Psoas muscle (tissue), 8 donors: ENCODE results near the gene TOLLIP. TPM values are rescaled to one million over a fixed set of nuclear protein-coding genes. Genes with fewer than 3 reads are reported as not detected.
"Not testable (repeated sequence)": the region's sequence is repeated elsewhere in the genome, so short reads cannot be mapped to it uniquely, and the experiment has no call there.

Experiments used
- ATAC-seq, 4 donors: fragments of 200-7000 bp; cut with Tn5 transposase; one replicate each; pipeline ENCODE4 v1.9.1; 2020; ENCODE audit warnings: moderate library complexity in 3 of 4, mild to moderate bottlenecking in 2 of 4
- DNase-seq, 2 donors: peaks; one replicate each; pipeline ENCODE4 v3.0.0-alpha.2; 2020
- H3K27ac ChIP-seq: fragments of 200-600 bp; one replicate; pipeline ENCODE4 v1.8.0; 2022
- H3K27me3 ChIP-seq, 3 donors: fragments of 200-600 bp in 1 of 3; one replicate each; pipeline versions ENCODE4 v1.6.1 to v1.8.0; 2013 to 2022; ENCODE audit warnings: low read length in 2 of 3, mild to moderate bottlenecking in 2 of 3, moderate library complexity in 1 of 3; ENCODE audit not compliant: insufficient read depth in 3 of 3
- H3K36me3 ChIP-seq, 2 donors: fragments of 200-600 bp in 1 of 2; one replicate each; pipeline versions ENCODE4 v1.6.1 to v1.8.0; 2013 to 2022; ENCODE audit warnings: low read depth in 1 of 2, mild to moderate bottlenecking in 1 of 2, moderate library complexity in 1 of 2; ENCODE audit not compliant: insufficient read depth in 1 of 2
- H3K4me1 ChIP-seq: fragments of 200-600 bp; one replicate; pipeline ENCODE4 v1.8.0; 2022
- H3K4me3 ChIP-seq: fragments of 200-600 bp; one replicate; pipeline ENCODE4 v1.8.0; 2022; ENCODE audit warnings: mild to moderate bottlenecking
- H3K9me3 ChIP-seq: fragments of 200-600 bp; one replicate; pipeline ENCODE4 v1.8.0; 2022
- WGBS, 3 donors: extraction: QIAGEN DNeasy Blood & Tissue Kit; methylation state at CpG; one replicate each; pipeline versions ENCODE4 v1.1.6 to v1.1.7; 2013; 5-methylcytosine and 5-hydroxymethylcytosine counted together
- intact Hi-C, 2 donors: fragments of 100-400 bp; cut with DNase I; formaldehyde crosslinking; loops; one replicate each; pipeline versions ENCODE4 v1.11.0 to v1.14.2; 2022
- polyA plus RNA-seq, 3 donors: library from polyadenylated mRNA; stranded (reverse); fragments of 200-250 nt; gene quantifications; one replicate each; pipeline ENCODE4 v1.2.3, GENCODE V29; 2013
- total RNA-seq, 4 donors: library from RNA; stranded (reverse); fragmentation: NEBNext Ultra II Directional in 2 of 4; extraction: Animal tissue kit (Norgen Biotek cat#: 25700) in 2 of 4; gene quantifications; one replicate each; pipeline versions ENCODE4 v1.2.1 to v1.2.4, GENCODE V29; 2021 to 2023
- TF ChIP-seq, protein P1 (sequence below): fragments of 200-600 bp; IDR thresholded peaks from one replicate; pipeline ENCODE4 v1.8.0; 2022; ENCODE audit warnings: antibody characterized with exemption
- donor health status: healthy with polysubstance abuse.
- donor health status: DM: no; HTN: no; CAD: no; lungs with moderate emphysema.
- donor health status: Bipolar disorder and iron deficiency.
- donor health status: healthy.
- donor health status: DM: yes; HTN: yes; CAD: no.
- donor health status: DM: no; HTN: no; CAD: no.
- donor health status: DM: no; HTN: no; CAD: no.
- donor health status: DM: yes; HTN: yes; CAD: no.

The TOLLIP gene
- total and polyA plus RNA-seq, 7 donors = 33.5 to 74.6 (median 56.4) TPM

DNA sequence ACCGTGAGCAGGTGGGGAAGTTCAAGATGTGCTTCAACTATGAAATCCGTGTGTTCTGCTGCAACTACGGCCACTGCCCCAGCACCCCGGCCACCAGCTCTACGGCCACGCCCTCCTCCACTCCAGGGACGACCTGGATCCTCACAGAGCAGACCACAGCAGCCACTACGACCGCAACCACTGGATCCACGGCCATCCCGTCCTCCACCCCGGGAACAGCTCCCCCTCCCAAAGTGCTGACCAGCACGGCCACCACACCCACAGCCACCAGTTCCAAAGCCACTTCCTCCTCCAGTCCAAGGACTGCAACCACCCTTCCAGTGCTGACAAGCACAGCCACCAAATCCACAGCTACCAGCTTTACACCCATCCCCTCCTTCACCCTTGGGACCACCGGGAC, 63.7 kb downstream of the TOLLIP start:
- H3K36me3 ChIP-seq, intact Hi-C loops, ATAC-seq, H3K27me3 ChIP-seq, H3K9me3 ChIP-seq, H3K4me3 ChIP-seq, H3K4me1 ChIP-seq, DNase-seq, H3K27ac ChIP-seq: not testable (repeated sequence)
- 88 to 94% (median 94%) methylated on average over 10 to 13 of the region's 14 CpGs for WGBS, 3 donors

DNA sequence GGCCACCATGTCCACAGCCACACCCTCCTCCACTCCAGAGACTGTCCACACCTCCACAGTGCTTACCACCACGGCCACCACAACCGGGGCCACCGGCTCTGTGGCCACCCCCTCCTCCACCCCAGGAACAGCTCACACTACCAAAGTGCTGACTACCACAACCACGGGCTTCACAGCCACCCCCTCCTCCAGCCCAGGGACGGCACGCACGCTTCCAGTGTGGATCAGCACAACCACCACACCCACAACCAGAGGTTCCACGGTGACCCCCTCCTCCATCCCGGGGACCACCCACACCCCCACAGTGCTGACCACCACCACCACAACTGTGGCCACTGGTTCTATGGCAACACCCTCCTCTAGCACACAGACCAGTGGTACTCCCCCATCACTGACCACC, 64.9 kb downstream of the TOLLIP start:
- intact Hi-C loops, H3K27me3 ChIP-seq, ATAC-seq, H3K9me3 ChIP-seq, H3K36me3 ChIP-seq, H3K4me1 ChIP-seq, H3K27ac ChIP-seq, DNase-seq, H3K4me3 ChIP-seq: not testable (repeated sequence)
- 84 to 98% (median 96%) methylated on average over 8 to 9 of the region's 9 CpGs for WGBS, 3 donors

DNA sequence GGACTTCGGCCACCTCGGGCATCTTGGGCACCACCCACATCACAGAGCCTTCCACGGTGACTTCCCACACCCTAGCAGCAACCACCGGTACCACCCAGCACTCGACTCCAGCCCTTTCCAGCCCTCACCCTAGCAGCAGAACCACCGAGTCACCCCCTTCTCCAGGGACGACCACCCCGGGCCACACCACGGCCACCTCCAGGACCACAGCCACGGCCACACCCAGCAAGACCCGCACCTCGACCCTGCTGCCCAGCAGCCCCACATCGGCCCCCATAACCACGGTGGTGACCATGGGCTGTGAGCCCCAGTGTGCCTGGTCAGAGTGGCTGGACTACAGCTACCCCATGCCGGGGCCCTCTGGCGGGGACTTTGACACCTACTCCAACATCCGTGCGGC, 65.9 kb downstream of the TOLLIP start:
- H3K4me3 ChIP-seq, H3K27ac ChIP-seq, H3K36me3 ChIP-seq, H3K4me1 ChIP-seq, DNase-seq, H3K27me3 ChIP-seq, ATAC-seq, H3K9me3 ChIP-seq, intact Hi-C loops: not testable (repeated sequence)
- WGBS, 3 donors = 93 to 96% (median 93%) methylated on average over 9 to 14 of the region's 18 CpGs

DNA sequence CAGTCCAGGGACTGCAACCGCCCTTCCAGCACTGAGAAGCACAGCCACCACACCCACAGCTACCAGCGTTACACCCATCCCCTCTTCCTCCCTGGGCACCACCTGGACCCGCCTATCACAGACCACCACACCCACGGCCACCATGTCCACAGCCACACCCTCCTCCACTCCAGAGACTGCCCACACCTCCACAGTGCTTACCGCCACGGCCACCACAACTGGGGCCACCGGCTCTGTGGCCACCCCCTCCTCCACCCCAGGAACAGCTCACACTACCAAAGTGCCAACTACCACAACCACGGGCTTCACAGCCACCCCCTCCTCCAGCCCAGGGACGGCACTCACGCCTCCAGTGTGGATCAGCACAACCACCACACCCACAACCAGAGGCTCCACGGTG, 66.7 kb downstream of the TOLLIP start:
- H3K27me3 ChIP-seq, DNase-seq, H3K4me1 ChIP-seq, H3K36me3 ChIP-seq, H3K9me3 ChIP-seq, H3K4me3 ChIP-seq, intact Hi-C loops, H3K27ac ChIP-seq, ATAC-seq: not testable (repeated sequence)
- 85 to 94% (median 87%) methylated on average over 4 to 10 of the region's 11 CpGs for WGBS, 3 donors

DNA sequence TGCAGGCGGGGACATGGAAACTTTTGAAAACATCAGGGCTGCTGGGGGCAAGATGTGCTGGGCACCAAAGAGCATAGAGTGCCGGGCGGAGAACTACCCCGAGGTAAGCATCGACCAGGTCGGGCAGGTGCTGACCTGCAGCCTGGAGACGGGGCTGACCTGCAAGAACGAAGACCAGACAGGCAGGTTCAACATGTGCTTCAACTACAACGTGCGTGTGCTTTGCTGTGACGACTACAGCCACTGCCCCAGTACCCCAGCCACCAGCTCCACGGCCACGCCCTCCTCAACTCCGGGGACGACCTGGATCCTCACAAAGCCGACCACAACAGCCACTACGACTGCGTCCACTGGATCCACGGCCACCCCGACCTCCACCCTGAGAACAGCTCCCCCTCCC, 67.1 kb downstream of the TOLLIP start:
- no peak overlapping the region for H3K27ac ChIP-seq
- intact Hi-C loops = no loop called here
- no peaks in the 10 kb centered on the region for H3K4me1 ChIP-seq
- 94 to 95% (median 95%) methylated on average over 20 of the region's 20 CpGs for WGBS, 3 donors
- TF ChIP-seq, protein P1, sequence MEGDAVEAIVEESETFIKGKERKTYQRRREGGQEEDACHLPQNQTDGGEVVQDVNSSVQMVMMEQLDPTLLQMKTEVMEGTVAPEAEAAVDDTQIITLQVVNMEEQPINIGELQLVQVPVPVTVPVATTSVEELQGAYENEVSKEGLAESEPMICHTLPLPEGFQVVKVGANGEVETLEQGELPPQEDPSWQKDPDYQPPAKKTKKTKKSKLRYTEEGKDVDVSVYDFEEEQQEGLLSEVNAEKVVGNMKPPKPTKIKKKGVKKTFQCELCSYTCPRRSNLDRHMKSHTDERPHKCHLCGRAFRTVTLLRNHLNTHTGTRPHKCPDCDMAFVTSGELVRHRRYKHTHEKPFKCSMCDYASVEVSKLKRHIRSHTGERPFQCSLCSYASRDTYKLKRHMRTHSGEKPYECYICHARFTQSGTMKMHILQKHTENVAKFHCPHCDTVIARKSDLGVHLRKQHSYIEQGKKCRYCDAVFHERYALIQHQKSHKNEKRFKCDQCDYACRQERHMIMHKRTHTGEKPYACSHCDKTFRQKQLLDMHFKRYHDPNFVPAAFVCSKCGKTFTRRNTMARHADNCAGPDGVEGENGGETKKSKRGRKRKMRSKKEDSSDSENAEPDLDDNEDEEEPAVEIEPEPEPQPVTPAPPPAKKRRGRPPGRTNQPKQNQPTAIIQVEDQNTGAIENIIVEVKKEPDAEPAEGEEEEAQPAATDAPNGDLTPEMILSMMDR = no peak
- ATAC-seq = no peak
- H3K36me3 ChIP-seq = no peaks in the 10 kb centered on the region
- no peaks in the 10 kb centered on the region for H3K27me3 ChIP-seq
- DNase-seq = no peak
- no peak overlapping the region for H3K4me3 ChIP-seq
- no peaks in the 10 kb centered on the region for H3K9me3 ChIP-seq

DNA sequence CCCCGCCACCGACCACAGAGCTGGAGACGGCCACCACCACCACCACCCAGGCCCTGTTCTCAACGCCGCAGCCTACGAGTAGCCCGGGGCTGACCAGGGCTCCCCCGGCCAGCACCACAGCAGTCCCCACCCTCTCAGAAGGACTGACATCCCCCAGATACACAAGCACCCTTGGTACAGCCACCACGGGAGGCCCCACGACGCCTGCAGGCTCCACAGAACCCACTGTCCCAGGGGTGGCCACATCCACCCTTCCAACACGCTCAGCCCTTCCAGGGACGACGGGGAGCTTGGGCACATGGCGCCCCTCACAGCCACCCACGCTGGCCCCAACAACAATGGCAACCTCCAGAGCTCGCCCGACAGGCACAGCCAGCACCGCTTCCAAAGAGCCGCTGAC, 67.7 kb downstream of the TOLLIP start:
- WGBS, 3 donors = 93 to 94% (median 93%) methylated on average over 19 to 20 of the region's 20 CpGs
- no peak for ATAC-seq
- TF ChIP-seq, protein P1 = no peak
- Histone ChIP-seq H3K27me3 (no peaks in the 10 kb centered on the region), H3K36me3 (no peaks in the 10 kb centered on the region), H3K9me3 (no peaks in the 10 kb centered on the region), H3K4me1 (no peaks in the 10 kb centered on the region), H3K27ac (no peak overlapping the region), H3K4me3 (no peak overlapping the region)
- intact Hi-C loops = no loop called here
- no peak for DNase-seq

DNA sequence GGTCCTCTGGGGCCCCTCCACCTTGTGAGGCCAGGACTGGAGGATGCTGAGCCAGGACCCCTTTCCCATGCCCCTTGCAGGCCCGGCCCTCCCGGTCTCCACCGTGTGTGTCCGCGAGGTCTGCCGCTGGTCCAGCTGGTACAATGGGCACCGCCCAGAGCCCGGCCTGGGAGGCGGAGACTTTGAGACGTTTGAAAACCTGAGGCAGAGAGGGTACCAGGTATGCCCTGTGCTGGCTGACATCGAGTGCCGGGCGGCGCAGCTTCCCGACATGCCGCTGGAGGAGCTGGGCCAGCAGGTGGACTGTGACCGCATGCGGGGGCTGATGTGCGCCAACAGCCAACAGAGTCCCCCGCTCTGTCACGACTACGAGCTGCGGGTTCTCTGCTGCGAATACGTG, 68.7 kb downstream of the TOLLIP start:
- WGBS, 3 donors = 91 to 93% (median 92%) methylated on average over 23 to 25 of the region's 25 CpGs
- no peak for DNase-seq
- intact Hi-C loops = no loop called here
- Histone ChIP-seq H3K27me3 (no peaks in the 10 kb centered on the region), H3K4me1 (no peaks in the 10 kb centered on the region), H3K4me3 (no peak overlapping the region), H3K27ac (no peak overlapping the region), H3K9me3 (no peaks in the 10 kb centered on the region), H3K36me3 (no peaks in the 10 kb centered on the region)
- no peak for ATAC-seq
- TF ChIP-seq, protein P1 = no peak
